Epithelial cell of esophagus (primary cell): Measurements from ENCODE around the gene SLC38A11.

Experiments used
- DNase-seq: peaks from one replicate; pipeline ENCODE4 v3.0.0; 2010; ENCODE audit warnings: low read depth
- H3K4me3 ChIP-seq: 2 replicates; pipeline ENCODE4 v1.5.1; 2011; ENCODE audit warnings: mild to moderate bottlenecking, low read length, control low read depth
- CTCF ChIP-seq: IDR thresholded peaks from 2 replicates; pipeline ENCODE4 v1.5.1; 2011; ENCODE audit warnings: low read depth, mild to moderate bottlenecking, low read length, control low read depth, inconsistent platforms; ENCODE audit not compliant: insufficient read depth; ENCODE audit errors: missing control alignments

The SLC38A11 gene

DNA sequence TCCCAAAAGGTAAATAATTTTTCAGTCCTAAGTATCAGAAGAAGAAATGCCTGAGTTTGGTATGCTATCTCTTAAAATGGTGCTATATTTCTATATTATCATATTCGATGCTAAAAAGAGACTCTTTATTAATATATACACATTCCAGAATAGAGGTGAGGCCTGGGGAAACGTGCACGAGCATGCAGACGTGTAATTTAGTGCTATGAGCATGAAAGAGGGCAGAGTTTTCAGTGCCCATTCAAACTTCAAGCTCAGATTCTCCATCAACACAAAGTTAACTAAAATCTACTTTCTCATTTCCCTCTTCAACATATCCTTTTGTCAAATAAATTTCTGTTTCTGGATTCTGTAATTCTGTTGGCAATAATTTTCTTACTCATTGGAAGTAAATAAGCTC is 108.0 kb downstream of the SLC38A11 start:
- no peak for TF ChIP-seq CTCF
- peak; percentile 65 for DNase-seq
- no peak overlapping the region for H3K4me3 ChIP-seq

- no peak for DNase-seq
- TF ChIP-seq CTCF: no peak
- H3K4me3 ChIP-seq: no peak overlapping the region
These were observed 109.0 kb downstream of the SLC38A11 start for GRCh38 chr2:164846276-164846675.
